ENCODE data around the gene PAPPA2.

GRCh38 chr1:176717066-176717750 lies 254.2 kb downstream of the PAPPA2 start:
- no peak for TF ChIP-seq POLR2A (IDR thresholded peaks at IDR 0.05; ENCODE audit: low read length)
- no peak for TF ChIP-seq GATA1 (IDR thresholded peaks at IDR 0.05; ENCODE audit: low read depth, low read length)
